RWPE1 (cell line): Measurements from ENCODE around the gene WASL.
"Not testable (repeated sequence)": the region's sequence is repeated elsewhere in the genome, so short reads cannot be mapped to it uniquely, and the experiment has no call there.

ENCODE experiments used
- CTCF ChIA-PET: fragments of 350-600 bp; sonication (Branson Sonifier 250); formaldehyde crosslinking; extraction: SDS; loops from one replicate; lab custom pipeline; 2021; lab: Yijun Ruan, JAX
- POLR2A ChIA-PET: fragments of 400-600 bp; formaldehyde crosslinking; extraction: SDS; loops from one replicate; lab custom pipeline; 2020; ENCODE audit warnings: antibody characterized with exemption; ENCODE audit not compliant: low non-redundant PET; lab: Yijun Ruan, JAX
- DNase-seq: peaks from one replicate; pipeline ENCODE4 v3.0.0; 2012; ENCODE audit warnings: low spot score
- H3K27ac ChIP-seq: fragments of 450-650 bp; 2 replicates; pipeline ENCODE4 v1.5.1; 2017
- TF ChIP-seq, protein P1 (sequence below): fragments of 450-650 bp; conservative IDR thresholded peaks from 2 replicates; pipeline ENCODE4 v1.5.1; 2017; ENCODE audit warnings: low read depth, mild to moderate bottlenecking

The WASL gene

DNA sequence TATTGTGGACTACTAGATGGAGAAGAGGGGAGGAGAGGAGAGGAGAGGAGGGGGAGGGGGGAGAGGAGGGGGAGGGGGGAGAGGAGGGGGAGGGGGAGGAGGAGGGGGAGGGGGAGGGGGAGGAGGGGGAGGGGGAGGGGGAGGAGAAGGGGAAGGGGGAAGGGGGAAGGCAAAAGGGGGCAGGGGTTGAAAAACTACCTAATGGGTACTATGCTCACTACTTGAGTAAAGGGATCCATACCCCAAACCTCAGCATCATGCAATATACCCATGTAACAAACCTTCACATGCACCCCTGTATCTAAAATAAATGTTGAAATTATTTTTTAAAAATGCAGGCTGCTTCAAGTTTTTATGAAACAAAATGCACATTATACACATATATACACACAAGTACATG lies 108.2 kb downstream of the WASL start:
- ChIA-PET CTCF (no interaction called here), POLR2A (no interaction called here)
- TF ChIP-seq, protein P1, sequence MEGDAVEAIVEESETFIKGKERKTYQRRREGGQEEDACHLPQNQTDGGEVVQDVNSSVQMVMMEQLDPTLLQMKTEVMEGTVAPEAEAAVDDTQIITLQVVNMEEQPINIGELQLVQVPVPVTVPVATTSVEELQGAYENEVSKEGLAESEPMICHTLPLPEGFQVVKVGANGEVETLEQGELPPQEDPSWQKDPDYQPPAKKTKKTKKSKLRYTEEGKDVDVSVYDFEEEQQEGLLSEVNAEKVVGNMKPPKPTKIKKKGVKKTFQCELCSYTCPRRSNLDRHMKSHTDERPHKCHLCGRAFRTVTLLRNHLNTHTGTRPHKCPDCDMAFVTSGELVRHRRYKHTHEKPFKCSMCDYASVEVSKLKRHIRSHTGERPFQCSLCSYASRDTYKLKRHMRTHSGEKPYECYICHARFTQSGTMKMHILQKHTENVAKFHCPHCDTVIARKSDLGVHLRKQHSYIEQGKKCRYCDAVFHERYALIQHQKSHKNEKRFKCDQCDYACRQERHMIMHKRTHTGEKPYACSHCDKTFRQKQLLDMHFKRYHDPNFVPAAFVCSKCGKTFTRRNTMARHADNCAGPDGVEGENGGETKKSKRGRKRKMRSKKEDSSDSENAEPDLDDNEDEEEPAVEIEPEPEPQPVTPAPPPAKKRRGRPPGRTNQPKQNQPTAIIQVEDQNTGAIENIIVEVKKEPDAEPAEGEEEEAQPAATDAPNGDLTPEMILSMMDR = no peak
- no peak for DNase-seq
- H3K27ac ChIP-seq = no peak overlapping the region

DNA sequence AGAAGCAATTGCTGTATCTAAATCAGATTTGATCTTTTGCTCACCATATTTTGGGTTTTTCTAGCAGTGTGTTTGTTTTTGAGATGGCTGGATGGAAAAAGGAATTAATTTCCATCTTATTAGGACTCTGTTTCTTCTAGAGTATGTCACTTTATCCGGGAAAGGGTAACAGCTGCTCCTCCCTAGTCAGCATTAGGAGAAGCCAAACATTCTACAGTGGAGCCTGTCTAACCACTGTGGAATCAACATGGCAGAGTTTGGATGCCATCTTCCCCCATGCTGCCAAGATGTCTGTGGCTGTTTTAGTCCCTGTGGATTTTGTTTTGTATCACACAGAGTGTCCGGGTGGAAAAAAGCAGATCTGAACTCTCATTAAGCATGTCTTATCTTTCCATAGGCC lies 109.2 kb downstream of the WASL start:
- POLR2A ChIA-PET = no interaction called here
- CTCF ChIA-PET = no interaction called here
- TF ChIP-seq, protein P1 = no peak
- H3K27ac ChIP-seq = no peak overlapping the region
- DNase-seq = no peak

DNA sequence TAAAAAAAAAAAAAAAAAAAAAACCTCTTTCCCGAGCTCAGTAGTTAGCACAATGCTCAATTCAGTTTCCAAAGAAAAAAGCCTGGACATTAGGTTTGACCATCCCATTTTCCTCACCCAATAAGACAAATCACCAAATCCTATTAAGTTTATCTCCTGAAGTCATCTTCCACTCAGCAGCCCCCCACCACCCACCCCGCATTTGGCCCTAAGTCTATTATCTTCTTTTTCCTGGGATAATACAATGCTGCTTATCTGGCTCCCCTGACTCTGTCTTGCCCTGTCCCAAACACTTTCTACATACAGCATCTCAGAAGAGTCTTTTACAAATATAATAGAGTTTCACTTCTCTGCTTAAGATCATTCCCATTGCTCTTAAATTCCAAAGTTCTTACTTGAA lies 110.9 kb downstream of the WASL start:
- no peak for DNase-seq
- TF ChIP-seq, protein P1 = no peak
- CTCF ChIA-PET = interaction anchor here (0.6 to 1.1 kb wide), 2 partner anchors 63 to 234 kb away, joined by 4 read pairs; no protein-coding TSS in a partner anchor
- POLR2A ChIA-PET = no interaction called here
- no peak overlapping the region for H3K27ac ChIP-seq

DNA sequence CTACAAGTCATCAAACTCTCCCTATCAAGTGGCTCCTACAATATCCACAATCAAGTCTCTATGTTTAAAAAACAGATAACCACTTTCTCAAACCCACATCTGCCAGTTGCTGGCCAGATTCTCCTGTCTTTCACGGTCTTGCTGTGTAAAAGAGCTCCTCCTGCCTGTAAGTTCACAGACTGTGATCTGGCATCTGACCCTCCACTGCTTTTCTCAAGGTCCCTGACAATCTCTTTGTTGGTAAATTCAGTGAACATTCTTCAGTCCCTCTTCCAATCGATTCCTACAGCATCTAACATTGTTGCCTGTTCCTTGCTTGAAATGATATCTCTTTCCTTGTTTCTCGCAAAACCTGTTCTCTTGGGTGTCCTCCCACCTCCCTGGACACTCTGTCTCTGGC lies 111.6 kb downstream of the WASL start:
- TF ChIP-seq, protein P1 = no peak
- no peak overlapping the region for H3K27ac ChIP-seq
- CTCF ChIA-PET = interaction anchor here (0.5 to 2.0 kb wide), 3 partner anchors 57 to 235 kb away, joined by 3 to 8 read pairs (median 4); no protein-coding TSS in a partner anchor
- POLR2A ChIA-PET = no interaction called here
- no peak for DNase-seq

DNA sequence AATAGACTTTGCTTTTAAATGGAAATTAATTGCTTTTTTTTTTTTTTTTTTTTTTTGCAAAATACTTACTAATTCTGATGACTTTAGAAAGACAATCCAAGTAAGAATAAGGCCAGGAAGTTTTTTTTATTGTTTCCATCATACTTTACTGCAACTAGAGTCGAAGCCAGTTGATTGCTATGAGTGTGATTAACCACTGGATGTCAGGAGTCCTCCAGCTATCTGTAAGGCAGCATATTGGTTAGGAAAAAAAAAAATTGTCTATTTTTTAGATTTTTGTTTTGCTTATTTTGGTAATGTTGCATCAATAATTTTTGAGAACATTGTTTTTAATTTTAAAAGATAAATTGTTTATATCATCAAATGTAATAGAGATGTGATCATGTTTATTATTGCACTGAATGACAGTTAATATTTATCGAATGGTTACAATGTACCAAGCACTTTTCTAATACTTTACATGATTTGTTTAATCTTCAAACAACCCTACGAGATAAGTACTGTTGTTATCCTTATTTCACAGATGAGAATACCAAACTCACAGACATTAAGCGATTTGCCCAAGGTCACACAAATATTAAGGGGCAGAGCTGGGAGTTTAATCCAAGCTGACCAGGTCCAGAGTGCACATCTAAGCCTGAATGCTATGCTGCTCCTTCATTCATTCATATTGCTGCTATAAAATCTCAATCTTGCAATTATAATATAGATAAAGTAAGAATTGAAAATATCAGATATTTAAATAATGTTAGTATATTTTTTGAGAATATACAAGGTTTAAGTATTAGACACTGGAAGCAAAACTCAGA lies 113.0 kb downstream of the WASL start:
- TF ChIP-seq, protein P1 = peak; percentile 84

DNA sequence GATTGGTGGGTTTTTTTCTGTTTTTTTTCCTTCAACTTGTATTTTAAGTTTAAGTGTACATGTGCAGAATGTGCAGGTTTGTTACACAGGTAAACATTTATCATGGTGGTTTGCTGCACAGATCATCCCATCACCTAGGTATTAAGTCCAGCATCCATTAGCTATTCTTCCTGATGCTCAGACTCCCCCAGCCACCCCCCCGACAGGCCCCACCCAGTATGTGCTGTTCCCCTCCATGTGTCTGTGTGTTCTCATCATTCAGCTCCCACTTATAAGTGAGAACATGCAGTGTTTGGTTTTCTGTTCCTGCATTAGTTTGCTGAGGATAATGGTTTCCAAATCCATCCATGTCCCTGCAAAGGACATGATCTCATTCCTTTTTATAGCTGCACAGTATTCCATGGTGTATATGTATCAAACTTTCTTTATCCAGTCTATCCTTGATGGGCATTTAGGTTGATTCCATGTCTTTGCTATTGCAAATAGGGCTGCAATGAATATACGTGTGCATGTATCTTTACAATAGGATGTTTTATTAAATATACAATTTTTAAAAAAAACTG lies 114.7 kb downstream of the WASL start:
- POLR2A ChIA-PET, H3K27ac ChIP-seq, CTCF ChIA-PET, DNase-seq: not testable (repeated sequence)

More for the DNA sequence above, 113.0 kb downstream of the WASL start:
- ChIA-PET CTCF (interaction anchor here (0.5 to 2.0 kb wide), 15 partner anchors 8 to 445 kb away, joined by 3 to 8 read pairs (median 3); no protein-coding TSS in a partner anchor), POLR2A (no interaction called here)
- peak; percentile 41 for DNase-seq
- no peak overlapping the region for H3K27ac ChIP-seq

DNA sequence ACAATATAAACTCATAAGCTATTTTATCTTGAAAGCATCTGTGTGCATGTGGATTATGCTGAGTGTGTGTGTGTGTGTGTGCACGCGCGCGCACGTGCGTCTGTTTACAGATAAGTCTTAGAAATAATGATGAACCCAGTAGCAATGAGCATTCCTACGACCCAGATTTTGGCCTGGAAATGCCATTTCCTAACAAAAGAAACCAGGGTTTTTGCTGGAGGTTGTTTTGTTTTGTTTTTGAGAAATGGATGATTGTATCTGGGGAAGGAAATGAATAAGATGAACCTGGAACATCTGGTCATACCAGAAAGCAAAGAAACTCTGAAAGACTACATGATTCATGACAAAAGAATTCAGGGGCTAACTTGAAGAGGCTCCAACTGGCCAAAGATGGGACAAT lies 115.2 kb downstream of the WASL start:
- TF ChIP-seq, protein P1 = no peak
- CTCF ChIA-PET = no interaction called here
- H3K27ac ChIP-seq = no peak overlapping the region
- DNase-seq = peak; percentile 46
- POLR2A ChIA-PET = no interaction called here
